Body of pancreas (tissue), 4 donors: ENCODE measurements around the gene NUDT16. TPM values are rescaled to one million over a fixed set of nuclear protein-coding genes. Genes with fewer than 3 reads are reported as not detected.
"Not testable (repeated sequence)": the region's sequence is repeated elsewhere in the genome, so short reads cannot be mapped to it uniquely, and the experiment has no call there.

Experiments
- ATAC-seq: fragments of 150-250 bp; one replicate; pipeline ENCODE4 v1.9.1; 2016
- DNase-seq, 4 donors: peaks; one replicate each; pipeline ENCODE4 v3.0.0-alpha.2; 2019
- H3K27ac ChIP-seq, 4 donors: fragments of 200-600 bp; sonication (generic); 1 replicate in 3 of 4; 2 replicates in 1 of 4; pipeline versions ENCODE4 v1.5.1 to v1.6.1; 2016 to 2019; ENCODE audit warnings: mild to moderate bottlenecking in 1 of 4, mixed read lengths in 1 of 4, moderate library complexity in 1 of 4
- H3K27me3 ChIP-seq, 2 donors: fragments of 200-600 bp; sonication (generic); one replicate each; pipeline ENCODE4 v1.6.0; 2016; ENCODE audit warnings: mild to moderate bottlenecking in 1 of 2
- H3K36me3 ChIP-seq, 2 donors: fragments of 200-600 bp; sonication (generic); replicated peaks in 1 of 2; 2 replicates each; pipeline ENCODE4 v1.5.1; 2016; ENCODE audit warnings: low read depth in 2 of 2; ENCODE audit not compliant: insufficient read depth in 1 of 2
- H3K4me1 ChIP-seq: fragments of 200-600 bp; sonication (generic); one replicate; pipeline ENCODE4 v1.6.0; 2016
- H3K4me3 ChIP-seq, 2 donors: fragments of 200-600 bp; sonication (generic); 1 replicate in 1 of 2; 2 replicates in 1 of 2; pipeline ENCODE4 v1.5.1; 2016 to 2019
- H3K9me3 ChIP-seq, 3 donors: fragments of 200-600 bp; sonication (generic); 1 replicate in 2 of 3; 2 replicates in 1 of 3; pipeline ENCODE4 v1.5.1; 2016
- CTCF ChIP-seq, 7 experiments: fragments of 450-650 bp in 4 of 7; fragments of 200-600 bp in 3 of 7; sonication (generic) in 3 of 7; IDR thresholded peaks; one replicate each; pipeline ENCODE4 v1.5.1; 2016 to 2019; ENCODE audit warnings: antibody characterized with exemption in 7 of 7
- POLR2A ChIP-seq, 3 donors: fragments of 450-650 bp; IDR thresholded peaks; one replicate each; pipeline ENCODE4 v1.6.1; 2016; ENCODE audit warnings: antibody characterized with exemption in 3 of 3, mild to moderate bottlenecking in 2 of 3
- WGBS, 2 donors: methylation state at CpG; one replicate each; pipeline ENCODE4 v1.1.5; 2017; 5-methylcytosine and 5-hydroxymethylcytosine counted together
- intact Hi-C: fragments of 100-400 bp; cut with DNase I; formaldehyde crosslinking; loops from one replicate; pipeline ENCODE4 v1.15.1; 2023
- total RNA-seq, 2 donors: library from RNA; depleted of rRNA; stranded (reverse); fragments of >200 nt; gene quantifications; one replicate each; pipeline ENCODE4 v1.1.0, GENCODE V29; 2016

Gene NUDT16
- total RNA-seq, 2 donors from 2014 or later = 13.2 to 27.4 TPM

- Histone ChIP-seq H3K27ac (no peak overlapping the region), H3K4me3 (no peak overlapping the region), H3K36me3 (no peaks in the 10 kb centered on the region), H3K9me3 (no peaks in the 10 kb centered on the region), H3K27me3 (no peaks in the 10 kb centered on the region), H3K4me1 (no peaks in the 10 kb centered on the region)
- intact Hi-C loops = no loop called here
- ATAC-seq (no peak), DNase-seq (no peak)
- 52 to 60% methylated on average over 2 of the region's 2 CpGs for WGBS, 2 donors
- no peak for TF ChIP-seq CTCF (IDR thresholded peaks at IDR 0.05)
- TF ChIP-seq POLR2A (IDR thresholded peaks at IDR 0.05) = no peak
Observed at GRCh38 chr3:131353986-131354385, 27.6 kb upstream of the NUDT16 start.

- peaks cover 10% of the 10 kb centered on the region for H3K4me1 ChIP-seq
- no peaks in the 10 kb centered on the region for H3K36me3 ChIP-seq
- intact Hi-C loops = no loop called here
- ATAC-seq (no peak), DNase-seq (no peak)
- no peak overlapping the region for H3K4me3 ChIP-seq
- no peaks in the 10 kb centered on the region for H3K27me3 ChIP-seq
- H3K9me3 ChIP-seq = no peaks in the 10 kb centered on the region
- H3K27ac ChIP-seq = no peak overlapping the region
- 90 to 95% methylated on average over 5 of the region's 5 CpGs for WGBS, 2 donors
- TF ChIP-seq CTCF (IDR thresholded peaks at IDR 0.05) = no peak
- no peak for TF ChIP-seq POLR2A (IDR thresholded peaks at IDR 0.05)
Observed at GRCh38 chr3:131356006-131356595, 25.5 kb upstream of the NUDT16 start.

- H3K4me1 ChIP-seq = peaks cover 12% of the 10 kb centered on the region
- no peaks in the 10 kb centered on the region for H3K27me3 ChIP-seq
- no peak overlapping the region for H3K4me3 ChIP-seq
- DNase-seq (no peak), ATAC-seq (no peak)
- no peak overlapping the region for H3K27ac ChIP-seq
- no peaks in the 10 kb centered on the region for H3K9me3 ChIP-seq
- H3K36me3 ChIP-seq = no peaks in the 10 kb centered on the region
- 95 to 100% methylated on average over 1 of the region's 1 CpG for WGBS, 2 donors
- TF ChIP-seq POLR2A (IDR thresholded peaks at IDR 0.05) (no peak), CTCF (IDR thresholded peaks at IDR 0.05) (no peak)
- intact Hi-C loops = no loop called here
Observed at GRCh38 chr3:131357275-131357674, 24.3 kb upstream of the NUDT16 start.

GRCh38 chr3:131360191-131360755 is 21.3 kb upstream of the NUDT16 start:
- no peaks in the 10 kb centered on the region for H3K27me3 ChIP-seq
- H3K4me3 ChIP-seq = no peak overlapping the region
- TF ChIP-seq CTCF (IDR thresholded peaks at IDR 0.05) (no peak), POLR2A (IDR thresholded peaks at IDR 0.05) (no peak)
- WGBS, 2 donors = 71 to 76% methylated on average over 4 of the region's 4 CpGs
- ATAC-seq (no peak), DNase-seq (no peak)
- intact Hi-C loops = no loop called here
- peak overlapping the region in 3 of 4 donors; percentile 94 to 98 (median 98) for H3K27ac ChIP-seq
- H3K36me3 ChIP-seq = no peaks in the 10 kb centered on the region
- H3K9me3 ChIP-seq = no peaks in the 10 kb centered on the region
- H3K4me1 ChIP-seq = peaks cover 38% of the 10 kb centered on the region

GRCh38 chr3:131361066-131361463 is 20.5 kb upstream of the NUDT16 start:
- H3K4me1 ChIP-seq = peaks cover 38% of the 10 kb centered on the region
- peak overlapping the region; percentile 81 to 98 (median 96) for H3K27ac ChIP-seq
- H3K36me3 ChIP-seq, intact Hi-C loops, H3K27me3 ChIP-seq, H3K9me3 ChIP-seq, H3K4me3 ChIP-seq: not testable (repeated sequence)
- 31 to 34% methylated on average over 7 of the region's 7 CpGs for WGBS, 2 donors
- DNase-seq = peak in 2 of 4 donors; percentile 26 to 56
- ATAC-seq = peak; percentile 0
